Pancreas (tissue), 10 donors: ENCODE measurements around the gene BEX1. TPM values are rescaled to one million over a fixed set of nuclear protein-coding genes. Genes with fewer than 3 reads are reported as not detected.

ENCODE experiments used
- ATAC-seq, 4 donors: fragments of 200-7000 bp; cut with Tn5 transposase; one replicate each; pipeline versions ENCODE4 v1.8.0 to v1.9.1; 2020; ENCODE audit warnings: mild to moderate bottlenecking in 4 of 4, moderate library complexity in 4 of 4
- DNase-seq, 6 donors: peaks; one replicate each; pipeline ENCODE4 v3.0.0-alpha.2; 2020
- FAIRE-seq: peaks from 2 replicates; lab custom pipeline; 2012; peaks lifted over from hg19 to GRCh38; lab: Jason Lieb, UNC
- H3K27ac ChIP-seq, 4 donors: fragments of 200-600 bp; sonication (generic); 1 replicate in 3 of 4; 2 replicates in 1 of 4; pipeline versions ENCODE4 v1.5.0 to v1.8.0; 2020
- H3K27me3 ChIP-seq, 4 donors: fragments of 200-600 bp; one replicate each; pipeline ENCODE4 v1.8.0; 2021
- H3K36me3 ChIP-seq, 3 donors: fragments of 200-600 bp; sonication (generic) in 1 of 3; one replicate each; pipeline versions ENCODE4 v1.5.0 to v1.8.0; 2020 to 2021
- H3K4me1 ChIP-seq, 3 donors: fragments of 200-600 bp; one replicate each; pipeline ENCODE4 v1.8.0; 2021
- H3K4me3 ChIP-seq, 4 donors: fragments of 200-600 bp; sonication (generic) in 2 of 4; one replicate each; pipeline versions ENCODE4 v1.5.0 to v1.8.0; 2020 to 2021
- H3K9me3 ChIP-seq, 4 donors: fragments of 200-600 bp; one replicate each; pipeline ENCODE4 v1.8.0; 2021
- WGBS, 2 donors: extraction: QIAGEN DNeasy Blood & Tissue Kit; methylation state at CpG; one replicate each; pipeline ENCODE4 v1.1.7; 2013; 5-methylcytosine and 5-hydroxymethylcytosine counted together
- intact Hi-C, 3 donors: fragments of 100-400 bp; cut with DNase I; formaldehyde crosslinking; loops; one replicate each; pipeline versions ENCODE4 v1.11.1 to v1.14.2; 2022
- polyA plus RNA-seq, 2 donors: library from polyadenylated mRNA; stranded (reverse); fragments of 200-250 nt; gene quantifications; one replicate each; pipeline ENCODE4 v1.2.3, GENCODE V29; 2013
- total RNA-seq, 6 donors: library from RNA; stranded (reverse); fragmentation: NEBNext Ultra II Directional in 4 of 6; extraction: Animal tissue kit (Norgen Biotek cat#: 25700) in 4 of 6; gene quantifications; one replicate each; pipeline versions ENCODE4 v1.2.1 to v1.2.4, GENCODE V29; 2021 to 2023
- TF ChIP-seq, protein P1 (sequence below), 4 donors: fragments of 200-600 bp; sonication (generic) in 3 of 4; IDR thresholded peaks; one replicate each; pipeline versions ENCODE4 v1.5.0 to v1.8.0; 2021; ENCODE audit warnings: antibody characterized with exemption in 4 of 4
- donor health status: healthy with polysubstance abuse.
- donor health status: DM: no; HTN: no; CAD: no; lungs with moderate emphysema.
- donor health status: DM: no; HTN: no; CAD: no.
- donor health status: control.
- donor health status: control.
- donor health status: Bipolar disorder and iron deficiency.
- donor health status: DM: yes; HTN: yes; CAD: no.
- donor health status: DM: no; HTN: no; CAD: no.
- donor health status: DM: no; HTN: no; CAD: no.
- donor health status: DM: yes; HTN: yes; CAD: no.

The BEX1 gene
- total and polyA plus RNA-seq, 8 donors, result 13.5 to 263 (median 29.4) TPM

DNA sequence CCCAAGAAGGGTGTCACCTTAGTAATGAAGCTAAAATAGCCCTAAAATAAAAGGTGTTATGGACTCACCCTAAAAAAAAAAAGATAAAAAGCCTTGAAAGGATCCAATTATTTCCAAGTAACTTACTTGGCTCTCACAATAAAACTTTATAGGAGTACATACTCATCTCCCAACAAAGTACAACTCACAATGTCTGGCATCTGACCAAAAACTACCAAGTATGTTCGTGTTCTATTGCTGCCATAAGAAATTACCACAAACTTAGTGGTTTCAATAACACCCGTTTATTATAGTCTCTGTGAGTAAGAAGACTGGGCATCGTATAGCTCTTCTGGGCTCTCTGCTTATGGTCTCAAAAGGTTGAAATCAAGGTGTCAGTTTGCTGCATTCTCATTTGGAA lies 51.0 kb downstream of the BEX1 start:
- TF ChIP-seq, protein P1, sequence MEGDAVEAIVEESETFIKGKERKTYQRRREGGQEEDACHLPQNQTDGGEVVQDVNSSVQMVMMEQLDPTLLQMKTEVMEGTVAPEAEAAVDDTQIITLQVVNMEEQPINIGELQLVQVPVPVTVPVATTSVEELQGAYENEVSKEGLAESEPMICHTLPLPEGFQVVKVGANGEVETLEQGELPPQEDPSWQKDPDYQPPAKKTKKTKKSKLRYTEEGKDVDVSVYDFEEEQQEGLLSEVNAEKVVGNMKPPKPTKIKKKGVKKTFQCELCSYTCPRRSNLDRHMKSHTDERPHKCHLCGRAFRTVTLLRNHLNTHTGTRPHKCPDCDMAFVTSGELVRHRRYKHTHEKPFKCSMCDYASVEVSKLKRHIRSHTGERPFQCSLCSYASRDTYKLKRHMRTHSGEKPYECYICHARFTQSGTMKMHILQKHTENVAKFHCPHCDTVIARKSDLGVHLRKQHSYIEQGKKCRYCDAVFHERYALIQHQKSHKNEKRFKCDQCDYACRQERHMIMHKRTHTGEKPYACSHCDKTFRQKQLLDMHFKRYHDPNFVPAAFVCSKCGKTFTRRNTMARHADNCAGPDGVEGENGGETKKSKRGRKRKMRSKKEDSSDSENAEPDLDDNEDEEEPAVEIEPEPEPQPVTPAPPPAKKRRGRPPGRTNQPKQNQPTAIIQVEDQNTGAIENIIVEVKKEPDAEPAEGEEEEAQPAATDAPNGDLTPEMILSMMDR (IDR thresholded peaks at IDR 0.05), result no peak
- WGBS, 2 donors, result 62 to 86% methylated on average over 3 of the region's 3 CpGs
- intact Hi-C loops, result no loop called here
- FAIRE-seq (no peak), ATAC-seq (no peak), DNase-seq (no peak)
- no peaks in the 10 kb centered on the region for H3K9me3 ChIP-seq
- H3K36me3 ChIP-seq, result no peaks in the 10 kb centered on the region
- H3K4me3 ChIP-seq, result no peak overlapping the region
- no peaks in the 10 kb centered on the region for H3K4me1 ChIP-seq
- H3K27me3 ChIP-seq, result peaks cover 0 to 4% (median 0%) of the 10 kb centered on the region in 4 donors
- no peak overlapping the region for H3K27ac ChIP-seq

Other genes starting within 250 kb of the BEX1 start
- gene RAB40AL, start 126.9 kb downstream of the BEX1 start, total RNA-seq, result under 1 TPM in 5 of 6 donors, not detected in 1; 0.40 to 0.98 (median 0.65) TPM
- gene RAB40AL, start 126.9 kb downstream of the BEX1 start, polyA plus RNA-seq, result under 1 TPM; 0.21 to 0.68 TPM
- gene NXF3, start 29.0 kb upstream of the BEX1 start, total RNA-seq, result under 1 TPM in 4 of 6 donors, not detected in 2; 0.14 to 0.87 (median 0.39) TPM
- 1 to 10 TPM in 1 of 2 donors, under 1 TPM in 1; 0.57 to 1.3 TPM for gene NXF3, start 29.0 kb upstream of the BEX1 start, polyA plus RNA-seq
- gene BEX4, start 150.9 kb upstream of the BEX1 start, total RNA-seq, result 10 to 100 TPM in 3 of 6 donors, 1 to 10 TPM in 3; 7.4 to 18.5 (median 9.7) TPM
- 10 to 100 TPM; 24.9 to 89.2 TPM for gene BEX4, start 150.9 kb upstream of the BEX1 start, polyA plus RNA-seq
- 10 to 100 TPM; 16.8 to 25.7 (median 21.6) TPM for gene TCEAL8, start 191.0 kb upstream of the BEX1 start, total RNA-seq
- 10 to 100 TPM; 25.5 to 56.6 TPM for gene TCEAL8, start 191.0 kb upstream of the BEX1 start, polyA plus RNA-seq
- under 1 TPM in 4 of 6 donors, not detected in 2; 0.16 to 0.47 (median 0.31) TPM for gene TCEAL5, start 212.6 kb upstream of the BEX1 start, total RNA-seq
- gene TCEAL5, start 212.6 kb upstream of the BEX1 start, polyA plus RNA-seq, result 1 to 10 TPM; 1.1 to 5.7 TPM
- 10 to 100 TPM; 11.2 to 19.0 (median 13.8) TPM for gene BEX2, start 246.8 kb upstream of the BEX1 start, total RNA-seq
- gene BEX2, start 246.8 kb upstream of the BEX1 start, polyA plus RNA-seq, result 100 to 1,000 TPM in 1 of 2 donors, 10 to 100 TPM in 1; 24.0 to 113 TPM